HG03095 (cell line): ENCODE results near the gene EIF1AD.

Experiments
- ATAC-seq: cut with Tn5 transposase; IDR thresholded peaks from one replicate; pipeline ENCODE4 v1.9.1; 2021; ENCODE audit warnings: moderate library complexity; ENCODE audit not compliant: unreplicated experiment

Gene EIF1AD

DNA sequence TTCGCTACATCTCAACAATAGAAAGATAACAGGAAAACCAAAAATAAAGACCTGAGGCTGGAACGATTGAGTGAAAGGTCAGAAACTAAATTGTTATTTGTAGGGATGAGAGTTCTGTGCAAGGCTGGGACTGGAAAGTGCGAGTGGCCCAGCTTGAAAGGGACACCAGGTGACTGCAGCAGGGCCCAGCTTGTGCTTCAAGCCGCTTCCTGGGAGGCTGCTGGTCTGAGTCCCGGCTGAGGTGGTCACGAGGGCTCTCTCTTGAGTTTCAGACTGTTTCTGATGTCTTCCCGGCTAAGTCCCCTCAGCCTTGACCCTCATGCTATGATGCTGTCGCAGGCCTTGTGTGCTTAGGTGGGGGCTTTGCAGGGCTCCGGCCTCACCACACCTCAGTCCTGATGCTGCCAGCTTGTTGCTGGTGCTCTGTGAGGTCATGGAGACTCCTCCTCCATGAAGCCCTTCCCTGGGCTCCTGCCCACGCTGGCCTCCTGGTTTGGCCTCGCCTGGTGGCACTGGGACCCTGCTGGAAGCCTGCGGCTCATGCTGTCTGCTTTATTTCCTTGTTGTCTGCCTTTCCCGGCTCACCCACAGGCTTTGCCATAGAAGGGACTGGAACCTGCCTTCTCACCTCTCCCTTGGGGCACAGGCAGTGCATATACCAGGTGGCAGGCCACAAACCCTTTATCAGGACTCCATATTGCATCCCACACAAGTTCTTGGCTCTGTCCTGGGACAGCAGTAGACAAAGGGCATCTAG lies 4.4 kb upstream of the EIF1AD start:
- no peak for ATAC-seq

- no peak for ATAC-seq
Measured at GRCh38 chr11:66004186-66004585, 2.2 kb upstream of the EIF1AD start.

GRCh38 chr11:66003291-66003690 lies 1.3 kb upstream of the EIF1AD start:
- no peak for ATAC-seq

- peak; percentile 34 for ATAC-seq
Measured at GRCh38 chr11:66002648-66003225, 780 bp upstream of the EIF1AD start.

DNA sequence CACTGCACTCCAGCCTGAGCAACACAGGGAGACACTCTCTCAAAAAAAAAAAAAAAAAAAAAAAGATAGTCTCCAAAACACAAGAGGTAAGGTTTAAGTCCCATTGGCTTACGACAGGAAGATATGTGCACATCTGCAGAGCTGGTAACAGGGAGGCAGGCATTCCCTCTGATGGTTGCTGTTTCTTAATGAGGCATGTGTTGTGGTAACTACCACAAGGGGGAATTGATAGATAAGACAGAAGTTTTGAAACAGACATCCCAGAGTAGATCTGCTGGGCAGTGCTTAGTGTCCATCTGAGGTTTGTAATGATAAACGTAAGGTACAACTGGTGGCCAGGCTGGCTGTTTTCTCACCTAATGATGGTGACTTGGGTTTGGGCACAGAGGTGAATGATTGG lies 4.7 kb downstream of the EIF1AD start:
- ATAC-seq = no peak

DNA sequence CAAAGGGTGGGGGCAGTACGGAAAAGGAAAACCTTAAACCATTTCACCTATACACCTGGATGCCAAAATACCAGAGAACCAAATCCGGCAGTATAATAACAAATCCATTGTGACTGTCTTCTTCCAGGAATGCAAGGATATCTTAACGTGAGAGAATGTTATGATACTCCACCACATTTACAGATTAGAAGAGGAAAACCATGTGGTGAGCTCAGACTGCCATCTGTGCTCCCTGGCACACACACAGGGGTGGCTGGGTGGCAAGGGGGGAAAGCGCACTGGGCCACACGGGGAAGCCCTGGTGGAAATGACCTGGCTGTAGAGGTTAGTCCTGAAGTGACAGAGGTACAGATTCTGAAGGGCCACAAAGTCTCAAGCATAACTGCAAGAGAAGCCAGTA lies 9.9 kb downstream of the EIF1AD start:
- ATAC-seq = no peak

- peak; percentile 80 for ATAC-seq
Measured at GRCh38 chr11:65988791-65989592, 13.0 kb downstream of the EIF1AD start.

GRCh38 chr11:65987336-65987735 lies 14.6 kb downstream of the EIF1AD start:
- no peak for ATAC-seq

DNA sequence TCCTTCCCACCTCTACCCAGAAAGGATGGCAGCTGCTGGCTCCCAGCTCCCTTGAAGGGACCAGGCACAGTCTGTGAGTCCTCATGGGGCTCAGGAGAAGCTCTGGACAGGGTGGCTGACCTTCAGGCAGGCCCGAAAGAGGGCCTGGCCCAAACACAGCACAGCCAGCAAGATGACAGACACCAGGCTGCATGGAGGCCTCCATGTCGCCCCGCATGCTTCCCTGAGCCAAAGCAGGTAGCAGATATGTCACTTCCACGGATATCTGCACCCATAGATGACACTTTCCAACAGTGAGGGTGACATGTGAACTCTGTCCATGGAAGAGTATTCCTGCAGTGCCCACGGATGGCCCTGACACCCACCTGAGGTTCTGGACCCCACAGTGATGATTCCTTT lies 18.4 kb downstream of the EIF1AD start:
- ATAC-seq = no peak

GRCh38 chr11:65982824-65983588 lies 19.0 kb downstream of the EIF1AD start:
- ATAC-seq = no peak

GRCh38 chr11:65981972-65982823 lies 19.8 kb downstream of the EIF1AD start:
- ATAC-seq = no peak

DNA sequence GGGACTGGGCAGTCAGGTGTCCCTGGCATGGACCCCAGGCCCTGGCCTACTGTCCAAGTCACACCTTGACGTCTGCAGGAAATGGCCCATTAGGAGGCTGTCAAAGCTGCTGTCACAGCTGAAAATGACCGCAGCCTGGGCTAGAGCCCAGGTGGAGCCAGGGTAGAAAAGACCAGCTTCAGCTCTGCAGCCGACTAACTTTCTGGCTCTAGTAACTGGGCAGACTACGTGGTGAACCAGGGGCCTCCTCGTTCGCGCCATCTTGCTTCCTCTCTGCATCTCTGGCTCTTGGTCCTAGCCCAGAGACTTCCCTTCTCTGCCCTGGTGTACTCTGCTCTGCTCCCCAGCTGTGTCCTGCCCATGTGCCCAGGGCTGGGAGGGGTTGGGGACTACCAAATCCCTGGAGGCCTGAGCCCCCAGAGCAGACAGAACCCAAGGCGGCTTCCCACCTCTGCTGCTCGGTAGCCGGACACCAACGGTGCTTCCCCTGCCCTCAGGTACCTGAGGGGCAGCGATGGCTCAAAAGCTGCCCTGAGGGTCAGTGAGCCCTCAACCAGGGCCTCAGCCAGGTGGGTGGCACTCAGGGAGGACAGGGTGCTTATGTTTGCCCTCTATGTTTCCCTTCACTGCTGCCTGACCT lies 20.7 kb downstream of the EIF1AD start:
- no peak for ATAC-seq

GRCh38 chr11:65979261-65979759 lies 22.6 kb downstream of the EIF1AD start:
- ATAC-seq = no peak

- ATAC-seq = no peak
Measured at GRCh38 chr11:65978391-65979238, 23.3 kb downstream of the EIF1AD start.

GRCh38 chr11:65977621-65978390 lies 24.2 kb downstream of the EIF1AD start:
- ATAC-seq = no peak

DNA sequence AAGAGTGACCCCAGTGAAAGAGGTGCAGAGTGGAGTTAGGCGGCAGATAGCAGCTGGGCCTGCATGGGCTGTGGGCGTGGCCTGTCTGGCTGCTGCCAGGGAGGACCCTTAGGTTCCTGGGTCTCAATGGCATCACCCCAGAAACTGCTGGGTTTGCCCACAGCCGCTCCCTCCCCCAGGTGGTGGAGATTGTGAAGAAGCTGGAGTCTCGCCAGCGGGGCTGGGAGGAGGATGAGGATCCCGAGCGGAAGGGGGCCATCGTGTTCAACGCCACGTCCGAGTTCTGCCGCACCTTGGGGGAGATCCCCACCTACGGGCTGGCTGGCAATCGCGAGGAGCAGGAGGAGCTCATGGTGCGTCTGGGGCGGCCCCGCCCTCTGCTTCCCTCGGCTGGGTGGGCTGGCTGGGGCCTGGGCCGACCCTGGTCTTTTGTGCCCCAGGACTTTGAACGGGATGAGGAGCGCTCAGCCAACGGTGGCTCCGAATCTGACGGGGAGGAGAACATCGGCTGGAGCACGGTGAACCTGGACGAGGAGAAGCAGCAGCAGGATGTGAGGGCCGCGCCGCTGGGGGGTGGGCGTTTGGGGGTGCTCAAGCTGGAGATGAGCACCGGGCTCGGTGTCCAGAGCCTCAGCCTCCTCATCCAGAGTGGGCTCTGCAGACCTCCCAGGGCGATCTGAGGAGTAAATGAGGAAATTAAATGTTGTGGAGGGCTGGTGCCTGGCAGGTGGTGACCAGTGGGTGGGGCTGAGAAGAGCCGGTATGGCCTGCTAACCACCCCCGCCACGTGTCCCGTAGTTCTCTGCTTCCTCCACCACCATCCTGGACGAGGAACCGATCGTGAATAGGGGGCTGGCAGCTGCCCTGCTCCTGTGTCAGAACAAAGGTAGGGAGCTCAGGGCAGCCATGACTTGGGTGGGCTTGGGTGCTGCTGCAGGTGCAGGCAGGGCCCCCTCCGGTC lies 25.5 kb downstream of the EIF1AD start:
- no peak for ATAC-seq

DNA sequence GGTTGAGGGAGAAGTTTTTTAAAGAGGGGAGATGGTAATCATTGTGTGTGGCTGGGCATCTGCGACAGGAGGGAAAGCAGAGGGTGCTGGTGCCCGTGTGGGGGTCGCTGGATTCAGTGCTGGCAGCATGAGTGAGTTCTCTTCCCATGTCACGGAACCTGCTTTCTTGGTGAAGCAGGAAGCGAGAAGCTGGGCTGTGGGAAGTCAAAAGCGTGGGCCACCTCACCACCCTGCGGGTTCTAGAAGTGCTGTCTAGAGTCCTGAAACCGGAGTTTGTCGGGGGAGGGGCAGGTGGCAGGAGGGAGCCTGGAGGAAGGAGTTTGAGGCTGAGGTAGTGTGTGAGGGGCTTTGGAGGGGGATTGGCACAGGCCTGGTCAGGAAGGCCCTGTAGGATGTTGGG lies 26.2 kb downstream of the EIF1AD start:
- no peak for ATAC-seq
